Esophagus muscularis mucosa (tissue), 3 donors: Measurements from ENCODE around the gene CCNT1.

Source experiments
- POLR2A ChIP-seq: fragments of 450-650 bp; IDR thresholded peaks from one replicate; pipeline ENCODE4 v1.6.1; 2017; ENCODE audit warnings: antibody characterized with exemption, moderate library complexity, mild to moderate bottlenecking, low read depth
- POLR2AphosphoS5 ChIP-seq, 2 donors: sonication (generic); formaldehyde crosslinking; IDR thresholded peaks; one replicate each; pipeline ENCODE4 v1.6.1; 2017; ENCODE audit warnings: antibody characterized with exemption in 2 of 2
- TF ChIP-seq, protein P1 (sequence below), 3 experiments: fragments of 200-600 bp in 2 of 3; fragments of 450-650 bp in 1 of 3; sonication (generic) in 2 of 3; IDR thresholded peaks; one replicate each; pipeline ENCODE4 v1.5.1; 2017 to 2019; ENCODE audit warnings: antibody characterized with exemption in 3 of 3, mild to moderate bottlenecking in 2 of 3, moderate library complexity in 1 of 3

DNA sequence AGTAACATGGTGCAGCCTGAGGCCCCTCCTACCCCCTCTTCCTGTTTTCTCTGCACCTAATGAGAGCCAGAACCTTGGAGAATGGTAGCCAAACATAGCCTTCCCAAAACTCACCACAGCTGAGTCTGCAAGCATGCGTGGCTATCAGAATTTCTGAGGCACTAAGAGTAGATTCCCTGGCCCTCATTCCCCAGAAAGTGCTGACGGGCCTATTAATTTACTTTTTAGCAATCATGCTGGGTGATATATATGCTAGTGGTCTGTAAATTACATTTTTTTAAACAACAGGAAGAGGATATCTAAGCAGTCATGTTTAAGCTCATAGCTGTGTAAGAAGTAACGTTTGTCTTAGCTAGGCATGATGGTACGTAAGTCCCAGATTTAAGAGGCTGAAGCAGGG is 64.8 kb downstream of the CCNT1 start:
- TF ChIP-seq, protein P1, sequence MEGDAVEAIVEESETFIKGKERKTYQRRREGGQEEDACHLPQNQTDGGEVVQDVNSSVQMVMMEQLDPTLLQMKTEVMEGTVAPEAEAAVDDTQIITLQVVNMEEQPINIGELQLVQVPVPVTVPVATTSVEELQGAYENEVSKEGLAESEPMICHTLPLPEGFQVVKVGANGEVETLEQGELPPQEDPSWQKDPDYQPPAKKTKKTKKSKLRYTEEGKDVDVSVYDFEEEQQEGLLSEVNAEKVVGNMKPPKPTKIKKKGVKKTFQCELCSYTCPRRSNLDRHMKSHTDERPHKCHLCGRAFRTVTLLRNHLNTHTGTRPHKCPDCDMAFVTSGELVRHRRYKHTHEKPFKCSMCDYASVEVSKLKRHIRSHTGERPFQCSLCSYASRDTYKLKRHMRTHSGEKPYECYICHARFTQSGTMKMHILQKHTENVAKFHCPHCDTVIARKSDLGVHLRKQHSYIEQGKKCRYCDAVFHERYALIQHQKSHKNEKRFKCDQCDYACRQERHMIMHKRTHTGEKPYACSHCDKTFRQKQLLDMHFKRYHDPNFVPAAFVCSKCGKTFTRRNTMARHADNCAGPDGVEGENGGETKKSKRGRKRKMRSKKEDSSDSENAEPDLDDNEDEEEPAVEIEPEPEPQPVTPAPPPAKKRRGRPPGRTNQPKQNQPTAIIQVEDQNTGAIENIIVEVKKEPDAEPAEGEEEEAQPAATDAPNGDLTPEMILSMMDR (IDR thresholded peaks at IDR 0.05), result no peak
- TF ChIP-seq POLR2A (no peak), POLR2AphosphoS5 (IDR thresholded peaks at IDR 0.05) (no peak)
